HCEC 1CT (cell line): Measurements from ENCODE around the gene RAP2A.

Experiments used
- DNase-seq: peaks from one replicate; pipeline ENCODE4 v3.0.0-alpha.2; 2017

RAP2A gene

GRCh38 chr13:97422118-97423054 lies 11.6 kb upstream of the RAP2A start:
- no peak for DNase-seq

DNA sequence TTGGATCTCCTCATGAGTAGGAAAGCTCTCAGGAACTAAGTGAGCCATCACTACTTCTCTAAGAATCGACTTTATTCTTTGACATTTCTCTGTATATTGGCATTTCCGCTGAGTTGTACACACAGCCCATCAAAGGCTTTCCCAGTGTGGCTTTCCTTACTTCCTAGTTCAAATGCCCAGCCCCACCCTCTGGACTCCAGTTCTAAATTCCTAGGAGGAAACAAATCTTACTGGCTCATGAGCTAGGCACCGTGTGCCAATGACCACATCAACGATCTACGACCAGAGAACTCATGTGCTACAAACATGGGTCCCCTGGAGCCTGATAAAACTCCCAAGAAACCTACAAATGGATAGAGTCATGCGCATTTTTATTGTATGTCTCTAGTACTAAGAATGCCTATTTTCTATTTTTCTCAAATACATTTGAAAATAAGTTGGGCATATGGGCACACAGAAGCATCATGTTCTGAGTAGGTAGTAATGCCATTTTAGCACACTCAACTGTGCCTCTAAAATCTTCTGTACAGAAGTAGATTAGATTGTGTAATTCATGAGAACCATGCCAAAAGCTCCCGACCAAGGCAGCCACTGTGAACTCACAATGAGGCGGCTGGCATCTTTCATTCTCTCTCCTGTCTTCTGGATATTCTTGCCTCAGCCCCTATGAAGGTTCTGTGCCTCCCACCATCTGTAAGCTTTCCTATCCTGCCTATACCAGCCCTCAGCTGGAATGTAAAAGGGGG lies 10.5 kb upstream of the RAP2A start:
- DNase-seq, result no peak

DNA sequence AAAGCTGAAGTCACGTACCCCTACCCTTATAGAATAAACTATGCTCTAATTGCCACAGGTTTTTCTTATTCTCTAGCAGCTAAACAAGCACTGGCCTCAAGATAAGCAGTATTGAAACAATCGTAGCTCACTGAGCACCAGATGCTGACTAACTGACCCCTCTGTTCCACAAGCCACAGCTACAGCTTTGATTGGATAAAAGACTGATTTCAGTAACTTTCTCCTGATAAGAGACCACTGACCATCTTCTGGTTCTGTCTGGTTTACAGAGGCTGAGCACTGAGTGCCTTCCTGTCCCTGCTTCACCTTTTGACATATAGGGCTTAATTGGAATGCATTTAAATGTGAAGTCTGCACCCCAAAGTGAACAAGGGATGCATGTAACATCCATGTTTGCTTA lies 8.4 kb upstream of the RAP2A start:
- DNase-seq, result no peak

- no peak for DNase-seq
These were observed 7.3 kb upstream of the RAP2A start for GRCh38 chr13:97426695-97427094.

DNA sequence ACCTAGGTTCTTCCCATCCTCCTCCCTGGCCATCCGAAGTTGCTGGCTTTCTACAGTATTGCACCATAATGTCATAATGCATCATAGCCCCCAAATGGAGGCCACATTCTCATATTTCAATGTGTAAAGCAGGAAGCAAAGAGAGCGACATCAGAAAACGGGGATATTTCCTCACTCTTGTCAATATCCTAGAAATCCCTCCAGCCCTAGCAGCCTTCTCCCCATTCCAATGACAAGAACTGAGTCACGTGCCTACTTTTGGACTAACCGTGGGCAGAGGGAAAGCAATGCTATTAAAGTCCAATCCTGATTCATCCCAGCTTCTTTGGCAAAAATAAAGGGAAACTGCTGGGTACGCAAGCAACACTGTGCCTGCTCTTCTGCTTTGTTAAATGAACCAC lies 4.3 kb upstream of the RAP2A start:
- DNase-seq, result peak; percentile 65

- DNase-seq, result no peak
These were observed 3.7 kb upstream of the RAP2A start for GRCh38 chr13:97430296-97430695.

GRCh38 chr13:97431171-97431764 lies 2.7 kb upstream of the RAP2A start:
- DNase-seq, result no peak

GRCh38 chr13:97432232-97432916 lies 1.6 kb upstream of the RAP2A start:
- DNase-seq, result no peak

- DNase-seq, result peak; percentile 100
These were observed 847 bp upstream of the RAP2A start for GRCh38 chr13:97432917-97433726.

- DNase-seq, result peak; percentile 39
These were observed 630 bp downstream of the RAP2A start for GRCh38 chr13:97434397-97435201.

DNA sequence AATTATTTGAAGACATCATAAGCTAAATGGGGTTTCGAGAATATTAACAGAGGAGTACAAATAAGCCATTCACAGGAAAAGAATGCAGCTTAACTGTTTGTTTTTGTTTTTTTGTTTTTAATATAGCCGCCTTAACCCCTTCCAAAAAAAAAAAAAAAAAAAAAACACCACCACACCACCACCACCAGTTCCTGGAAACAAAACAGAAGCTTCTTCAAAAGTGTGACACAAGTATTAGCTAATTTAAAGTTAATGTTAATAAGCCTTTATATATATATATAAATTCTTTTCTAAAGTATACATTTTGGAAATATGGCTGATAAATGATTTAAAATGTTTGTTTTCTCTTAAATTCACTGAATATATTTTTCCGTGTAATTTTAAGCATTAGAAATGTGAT lies 1.4 kb downstream of the RAP2A start:
- no peak for DNase-seq

GRCh38 chr13:97435794-97436193 lies 1.8 kb downstream of the RAP2A start:
- no peak for DNase-seq

- no peak for DNase-seq
These were observed 2.9 kb downstream of the RAP2A start for GRCh38 chr13:97436845-97437244.

DNA sequence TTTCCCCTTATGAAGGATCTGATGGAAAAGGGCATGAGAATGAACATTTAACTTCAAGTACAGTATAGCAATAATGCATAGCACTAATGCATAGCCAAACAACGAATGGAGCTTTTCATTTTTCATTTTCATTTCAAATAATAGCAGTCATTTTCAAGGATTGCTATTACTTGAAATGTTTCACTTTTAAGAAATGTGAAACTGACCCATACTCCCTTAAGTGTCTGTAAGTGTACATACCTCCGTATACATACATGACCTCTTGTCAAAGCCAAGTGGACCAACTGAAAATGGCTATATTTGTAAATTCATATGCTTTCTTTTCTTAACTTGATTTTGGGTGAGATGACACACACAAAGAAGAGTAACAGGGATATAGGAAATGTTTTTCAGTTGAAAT lies 3.8 kb downstream of the RAP2A start:
- DNase-seq, result no peak

- no peak for DNase-seq
These were observed 5.1 kb downstream of the RAP2A start for GRCh38 chr13:97438856-97439595.

- DNase-seq, result peak; percentile 24
These were observed 6.7 kb downstream of the RAP2A start for GRCh38 chr13:97440598-97441170.

DNA sequence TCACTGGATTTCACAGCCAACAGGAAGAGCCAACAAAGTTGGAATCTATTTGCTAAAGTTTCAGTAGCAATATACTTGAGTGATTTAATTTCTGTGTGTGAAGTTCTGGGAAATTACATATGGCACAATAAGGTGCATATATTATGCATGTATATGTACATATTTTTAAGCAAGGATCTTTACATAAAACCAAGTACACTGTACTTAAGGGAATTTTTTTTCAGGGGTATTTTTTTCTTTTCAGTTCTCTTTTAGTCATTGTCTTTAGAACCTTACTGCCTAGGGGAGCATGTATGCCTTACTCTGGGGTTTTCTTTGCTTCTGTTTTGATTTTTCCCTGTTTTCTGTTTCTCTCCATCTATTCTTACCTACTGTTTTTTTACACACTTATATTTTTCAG lies 7.4 kb downstream of the RAP2A start:
- no peak for DNase-seq

DNA sequence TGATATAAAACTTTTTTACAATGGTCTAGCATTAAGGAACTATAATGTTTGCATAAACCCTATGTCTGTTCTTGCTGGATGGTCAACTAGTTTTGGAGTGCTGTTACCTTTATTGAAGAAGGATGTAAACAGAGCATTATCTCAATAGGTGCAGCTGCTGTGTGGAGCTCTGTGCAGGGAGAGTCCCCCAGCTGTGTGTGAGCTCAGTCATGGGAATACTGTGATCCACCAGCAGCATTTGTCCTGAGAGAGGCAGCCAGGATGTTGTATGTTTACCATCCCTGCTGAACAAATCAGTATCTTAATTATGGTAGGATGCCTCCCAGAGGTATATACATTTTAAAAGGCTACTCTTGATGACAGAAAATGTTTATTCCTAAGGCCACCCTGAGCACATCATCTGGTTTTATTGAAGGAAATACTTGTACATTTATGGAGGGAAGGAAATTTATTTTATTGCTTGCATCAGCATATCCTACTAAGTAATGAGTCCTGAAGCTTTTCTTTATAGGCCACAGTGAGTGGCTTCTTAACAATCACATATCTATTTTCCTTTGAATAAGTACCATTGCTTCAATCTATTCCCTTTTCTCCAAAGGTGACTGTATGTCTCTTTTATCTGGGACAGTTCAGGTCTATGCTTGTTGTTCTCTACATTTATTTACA lies 11.7 kb downstream of the RAP2A start:
- no peak for DNase-seq

DNA sequence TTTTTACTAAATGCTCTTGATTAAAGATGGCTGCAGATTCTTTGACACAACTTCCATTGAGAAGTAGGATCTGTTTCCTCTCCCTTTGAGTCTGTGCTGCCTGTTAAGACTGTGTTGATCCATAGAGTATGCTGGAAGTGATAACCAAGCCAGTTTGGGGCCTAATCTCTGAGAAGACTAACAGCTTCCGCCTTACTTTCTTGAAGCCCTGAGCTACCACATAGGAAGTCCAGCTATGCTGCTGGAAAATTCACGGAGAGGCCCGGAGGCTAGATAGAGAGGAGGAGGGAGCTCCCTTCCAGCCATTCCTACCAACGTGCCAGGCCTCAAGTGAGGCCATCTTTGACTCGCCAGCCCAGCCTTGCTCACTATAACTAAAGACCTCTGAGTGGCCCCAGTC lies 12.5 kb downstream of the RAP2A start:
- DNase-seq, result no peak
